Liver (tissue), 9 donors: Measurements from ENCODE around the gene PLA2R1. TPM values are rescaled to one million over a fixed set of nuclear protein-coding genes. Genes with fewer than 3 reads are reported as not detected.

Source experiments
- DNase-seq: peaks from one replicate; pipeline ENCODE4 v3.0.0-alpha.2; 2017; ENCODE audit warnings: low spot score
- H3K27ac ChIP-seq, 2 donors: one replicate each; pipeline ENCODE4 v1.7.0; 2013; ENCODE audit warnings: inconsistent platforms in 2 of 2, low read length in 2 of 2, control low read depth in 1 of 2, low read depth in 1 of 2, mild to moderate bottlenecking in 1 of 2
- H3K27me3 ChIP-seq, 4 donors: one replicate each; pipeline versions ENCODE4 v1.6.1 to v1.7.0; 2013; ENCODE audit warnings: low read length in 3 of 4, inconsistent platforms in 1 of 4, mild to moderate bottlenecking in 1 of 4, moderate library complexity in 1 of 4; ENCODE audit not compliant: control insufficient read depth in 4 of 4, insufficient read depth in 4 of 4
- H3K36me3 ChIP-seq, 4 donors: one replicate each; pipeline versions ENCODE4 v1.6.1 to v1.7.0; 2013; ENCODE audit warnings: low read length in 3 of 4, mild to moderate bottlenecking in 3 of 4, low read depth in 1 of 4, moderate library complexity in 1 of 4; ENCODE audit not compliant: control insufficient read depth in 4 of 4, insufficient read depth in 3 of 4
- H3K4me1 ChIP-seq, 4 donors: one replicate each; pipeline versions ENCODE4 v1.6.1 to v1.7.0; 2013; ENCODE audit warnings: low read length in 3 of 4, mild to moderate bottlenecking in 3 of 4, moderate library complexity in 1 of 4; ENCODE audit not compliant: control insufficient read depth in 4 of 4, insufficient read depth in 4 of 4
- H3K4me3 ChIP-seq, 3 donors: one replicate each; pipeline versions ENCODE4 v1.6.1 to v1.7.0; 2013; ENCODE audit warnings: low read length in 3 of 3, control low read depth in 1 of 3, low read depth in 1 of 3, mild to moderate bottlenecking in 1 of 3
- H3K9ac ChIP-seq, 2 donors: one replicate each; pipeline ENCODE4 v1.7.0; 2013; ENCODE audit warnings: low read length in 2 of 2, mild to moderate bottlenecking in 2 of 2, moderate library complexity in 2 of 2, control low read depth in 1 of 2, low read depth in 1 of 2
- H3K9me3 ChIP-seq, 4 donors: one replicate each; pipeline versions ENCODE4 v1.6.1 to v1.7.0; 2013; ENCODE audit warnings: low read length in 3 of 4; ENCODE audit not compliant: control insufficient read depth in 4 of 4
- EGR1 ChIP-seq, 2 donors: IDR thresholded peaks; 2 replicates each; pipeline ENCODE4 v1.6.1; 2016 to 2018; ENCODE audit warnings: antibody characterized with exemption in 2 of 2, low read depth in 2 of 2
- FOXA1 ChIP-seq: IDR thresholded peaks from 2 replicates; pipeline ENCODE4 v1.6.1; 2016; ENCODE audit warnings: antibody characterized with exemption
- FOXA2 ChIP-seq: IDR thresholded peaks from 2 replicates; pipeline ENCODE4 v1.6.1; 2016; ENCODE audit warnings: antibody characterized with exemption
- GABPA ChIP-seq, 2 donors: IDR thresholded peaks in 1 of 2; conservative IDR thresholded peaks in 1 of 2; 2 replicates each; pipeline ENCODE4 v1.6.1; 2016; ENCODE audit warnings: antibody characterized with exemption in 2 of 2, mild to moderate bottlenecking in 1 of 2, moderate library complexity in 1 of 2
- HNF4A ChIP-seq, 2 donors: conservative IDR thresholded peaks; 2 replicates each; pipeline ENCODE4 v1.6.1; 2016; ENCODE audit warnings: antibody characterized with exemption in 2 of 2, mild to moderate bottlenecking in 2 of 2
- JUND ChIP-seq, 2 donors: IDR thresholded peaks; 2 replicates each; pipeline ENCODE4 v1.6.1; 2016; ENCODE audit warnings: antibody characterized with exemption in 2 of 2
- NR2F2 ChIP-seq: IDR thresholded peaks from 2 replicates; pipeline ENCODE4 v1.6.1; 2016; ENCODE audit warnings: antibody characterized with exemption
- RXRA ChIP-seq, 2 donors: IDR thresholded peaks; 2 replicates each; pipeline ENCODE4 v1.6.1; 2017 to 2018; ENCODE audit warnings: antibody characterized with exemption in 2 of 2, mild to moderate bottlenecking in 1 of 2
- TAF1 ChIP-seq: conservative IDR thresholded peaks from 2 replicates; pipeline ENCODE4 v1.6.1; 2016; ENCODE audit warnings: antibody characterized with exemption, mild to moderate bottlenecking
- WGBS: extraction: QIAGEN DNeasy Blood & Tissue Kit; methylation state at CpG from one replicate; pipeline ENCODE4 v1.1.7; 2013; 5-methylcytosine and 5-hydroxymethylcytosine counted together
- polyA plus RNA-seq, 2 donors: library from polyadenylated mRNA; stranded (reverse) in 1 of 2; unstranded in 1 of 2; fragments of 200-250 nt in 1 of 2; fragments of >200 nt in 1 of 2; fragmentation: Nextera tagmentation in 1 of 2; extraction: Ambion mirVana in 1 of 2; gene quantifications; one replicate each; pipeline versions ENCODE4 v1.2.1 to v1.2.3, GENCODE V29; 2013 to 2015
- total RNA-seq, 2 donors: library from RNA; depleted of rRNA; stranded (reverse); fragments of >200 nt; gene quantifications; one replicate each; pipeline ENCODE4 v1.2.3, GENCODE V29; 2014
- TF ChIP-seq, protein P1 (sequence below): IDR thresholded peaks from 2 replicates; pipeline ENCODE4 v1.6.1; 2016; ENCODE audit warnings: antibody characterized with exemption, mild to moderate bottlenecking
- TF ChIP-seq, protein P2 (sequence below): IDR thresholded peaks from 2 replicates; pipeline ENCODE4 v1.6.1; 2016; ENCODE audit warnings: antibody characterized with exemption
- TF ChIP-seq, protein P3 (sequence below): IDR thresholded peaks from 2 replicates; pipeline ENCODE4 v1.6.1; 2016; ENCODE audit warnings: antibody characterized with exemption
- donor health status: healthy.
- donor health status: healthy.
- donor health status: healthy.
- donor health status: healthy.
- donor health status: healthy.

The PLA2R1 gene
- total and polyA plus RNA-seq, 4 donors = 0.61 to 2.3 (median 0.66) TPM

DNA sequence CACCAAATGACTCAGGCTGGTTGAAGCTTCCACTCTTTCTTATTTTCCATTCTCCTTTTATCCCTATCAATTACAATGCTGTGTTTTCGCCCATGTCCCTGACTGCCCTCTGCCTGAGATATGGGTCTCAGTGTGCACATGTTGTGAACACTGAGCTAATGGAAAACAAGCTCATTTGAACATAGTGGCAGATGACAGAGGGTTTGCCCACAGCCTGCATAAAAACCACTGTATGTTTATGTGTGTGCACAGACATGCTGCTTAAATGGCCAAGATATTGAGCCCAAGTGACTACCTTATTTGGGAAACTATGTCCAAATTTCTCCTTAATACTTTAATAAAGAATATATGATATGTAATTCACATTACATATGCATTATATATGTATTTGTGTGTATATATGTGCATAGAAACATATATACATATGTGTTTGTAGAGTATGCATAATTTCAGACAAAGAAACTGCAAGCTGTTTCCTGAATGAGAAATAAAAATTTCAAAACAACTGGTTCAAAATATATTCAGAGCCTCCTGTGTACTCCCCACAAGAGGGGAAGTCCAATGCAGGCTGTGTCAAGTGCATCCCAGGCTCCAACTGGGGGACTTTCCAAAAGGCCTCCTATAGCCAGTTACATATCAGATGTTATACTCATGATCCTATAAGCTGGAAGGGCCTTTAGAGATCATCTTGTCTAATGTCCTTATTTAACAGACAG lies 171.7 kb downstream of the PLA2R1 start:
- 90% methylated on average over 1 of the region's 1 CpG for WGBS
- Histone ChIP-seq H3K4me1 (no peaks in the 10 kb centered on the region), H3K27ac (no peak overlapping the region), H3K4me3 (no peak overlapping the region), H3K36me3 (no peaks in the 10 kb centered on the region), H3K27me3 (no peaks in the 10 kb centered on the region), H3K9ac (no peak overlapping the region), H3K9me3 (no peaks in the 10 kb centered on the region)
- TF ChIP-seq, protein P1, sequence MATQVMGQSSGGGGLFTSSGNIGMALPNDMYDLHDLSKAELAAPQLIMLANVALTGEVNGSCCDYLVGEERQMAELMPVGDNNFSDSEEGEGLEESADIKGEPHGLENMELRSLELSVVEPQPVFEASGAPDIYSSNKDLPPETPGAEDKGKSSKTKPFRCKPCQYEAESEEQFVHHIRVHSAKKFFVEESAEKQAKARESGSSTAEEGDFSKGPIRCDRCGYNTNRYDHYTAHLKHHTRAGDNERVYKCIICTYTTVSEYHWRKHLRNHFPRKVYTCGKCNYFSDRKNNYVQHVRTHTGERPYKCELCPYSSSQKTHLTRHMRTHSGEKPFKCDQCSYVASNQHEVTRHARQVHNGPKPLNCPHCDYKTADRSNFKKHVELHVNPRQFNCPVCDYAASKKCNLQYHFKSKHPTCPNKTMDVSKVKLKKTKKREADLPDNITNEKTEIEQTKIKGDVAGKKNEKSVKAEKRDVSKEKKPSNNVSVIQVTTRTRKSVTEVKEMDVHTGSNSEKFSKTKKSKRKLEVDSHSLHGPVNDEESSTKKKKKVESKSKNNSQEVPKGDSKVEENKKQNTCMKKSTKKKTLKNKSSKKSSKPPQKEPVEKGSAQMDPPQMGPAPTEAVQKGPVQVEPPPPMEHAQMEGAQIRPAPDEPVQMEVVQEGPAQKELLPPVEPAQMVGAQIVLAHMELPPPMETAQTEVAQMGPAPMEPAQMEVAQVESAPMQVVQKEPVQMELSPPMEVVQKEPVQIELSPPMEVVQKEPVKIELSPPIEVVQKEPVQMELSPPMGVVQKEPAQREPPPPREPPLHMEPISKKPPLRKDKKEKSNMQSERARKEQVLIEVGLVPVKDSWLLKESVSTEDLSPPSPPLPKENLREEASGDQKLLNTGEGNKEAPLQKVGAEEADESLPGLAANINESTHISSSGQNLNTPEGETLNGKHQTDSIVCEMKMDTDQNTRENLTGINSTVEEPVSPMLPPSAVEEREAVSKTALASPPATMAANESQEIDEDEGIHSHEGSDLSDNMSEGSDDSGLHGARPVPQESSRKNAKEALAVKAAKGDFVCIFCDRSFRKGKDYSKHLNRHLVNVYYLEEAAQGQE = no peak
- TF ChIP-seq GABPA (IDR thresholded peaks at IDR 0.05 in 1 of 2, conservative IDR thresholded peaks at IDR 0.05 in 1 of 2) = no peak
- TF ChIP-seq FOXA2 = no peak
- TF ChIP-seq FOXA1 = no peak
- TF ChIP-seq NR2F2 = no peak
- no peak for TF ChIP-seq JUND (IDR thresholded peaks at IDR 0.05)
- no peak for TF ChIP-seq HNF4A (conservative IDR thresholded peaks at IDR 0.05)
- DNase-seq = no peak

DNA sequence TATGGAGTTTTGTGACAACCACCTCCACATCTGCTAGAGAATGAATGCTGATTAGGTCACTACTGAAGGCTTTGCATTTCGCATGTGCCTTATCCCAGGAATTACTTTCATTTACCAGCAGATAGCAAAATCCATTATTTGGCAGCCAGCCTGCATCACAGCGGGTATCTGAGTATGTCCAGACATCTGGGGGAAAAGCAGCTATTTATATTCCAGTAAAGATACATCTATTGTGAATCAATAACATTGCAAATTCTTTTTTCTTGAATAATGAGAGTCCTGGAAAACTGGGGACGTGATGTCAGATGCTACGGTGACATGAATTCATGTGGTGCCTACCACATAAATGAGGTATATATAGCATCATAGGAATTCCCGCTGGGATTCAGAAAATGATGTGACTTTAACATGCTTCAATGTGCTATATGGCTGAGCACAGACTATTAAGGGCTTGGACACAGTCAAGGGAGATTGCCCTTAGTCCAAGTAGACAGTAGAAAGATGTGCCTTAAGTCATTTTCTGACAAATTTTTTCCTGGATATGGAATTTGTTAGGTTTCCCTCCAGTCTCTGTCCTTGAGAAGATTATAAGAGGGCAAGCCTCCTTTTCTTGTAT lies 180.2 kb downstream of the PLA2R1 start:
- no peaks in the 10 kb centered on the region for H3K27me3 ChIP-seq
- no peak overlapping the region for H3K27ac ChIP-seq
- no peaks in the 10 kb centered on the region for H3K9me3 ChIP-seq
- no peaks in the 10 kb centered on the region for H3K4me1 ChIP-seq
- no peaks in the 10 kb centered on the region for H3K36me3 ChIP-seq
- no peak for DNase-seq
- 86% methylated on average over 5 of the region's 5 CpGs for WGBS
- no peak overlapping the region for H3K4me3 ChIP-seq
- no peak overlapping the region for H3K9ac ChIP-seq
- no peak for TF ChIP-seq TAF1
- no peak for TF ChIP-seq NR2F2
- no peak for TF ChIP-seq HNF4A (conservative IDR thresholded peaks at IDR 0.05)
- TF ChIP-seq EGR1 (IDR thresholded peaks at IDR 0.05; ENCODE audit: low read depth in 2 of 2) = no peak
- TF ChIP-seq RXRA (IDR thresholded peaks at IDR 0.05) = no peak
- TF ChIP-seq, protein P1 = no peak
- TF ChIP-seq, protein P2, sequence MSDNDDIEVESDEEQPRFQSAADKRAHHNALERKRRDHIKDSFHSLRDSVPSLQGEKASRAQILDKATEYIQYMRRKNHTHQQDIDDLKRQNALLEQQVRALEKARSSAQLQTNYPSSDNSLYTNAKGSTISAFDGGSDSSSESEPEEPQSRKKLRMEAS = no peak
- TF ChIP-seq, protein P3, sequence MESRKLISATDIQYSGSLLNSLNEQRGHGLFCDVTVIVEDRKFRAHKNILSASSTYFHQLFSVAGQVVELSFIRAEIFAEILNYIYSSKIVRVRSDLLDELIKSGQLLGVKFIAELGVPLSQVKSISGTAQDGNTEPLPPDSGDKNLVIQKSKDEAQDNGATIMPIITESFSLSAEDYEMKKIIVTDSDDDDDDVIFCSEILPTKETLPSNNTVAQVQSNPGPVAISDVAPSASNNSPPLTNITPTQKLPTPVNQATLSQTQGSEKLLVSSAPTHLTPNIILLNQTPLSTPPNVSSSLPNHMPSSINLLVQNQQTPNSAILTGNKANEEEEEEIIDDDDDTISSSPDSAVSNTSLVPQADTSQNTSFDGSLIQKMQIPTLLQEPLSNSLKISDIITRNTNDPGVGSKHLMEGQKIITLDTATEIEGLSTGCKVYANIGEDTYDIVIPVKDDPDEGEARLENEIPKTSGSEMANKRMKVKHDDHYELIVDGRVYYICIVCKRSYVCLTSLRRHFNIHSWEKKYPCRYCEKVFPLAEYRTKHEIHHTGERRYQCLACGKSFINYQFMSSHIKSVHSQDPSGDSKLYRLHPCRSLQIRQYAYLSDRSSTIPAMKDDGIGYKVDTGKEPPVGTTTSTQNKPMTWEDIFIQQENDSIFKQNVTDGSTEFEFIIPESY = no peak

Other genes with a start within 250 kb of the PLA2R1 start
- gene LY75, start 157.9 kb downstream of the PLA2R1 start, total RNA-seq = 1 to 10 TPM; 1.8 to 3.1 TPM
- gene LY75, start 157.9 kb downstream of the PLA2R1 start, polyA plus RNA-seq = under 1 TPM; 0.44 to 0.72 TPM
- under 1 TPM in 1 of 2 donors, not detected in 1; 0.08 TPM for gene ITGB6, start 137.7 kb upstream of the PLA2R1 start, total RNA-seq
- gene ITGB6, start 137.7 kb upstream of the PLA2R1 start, polyA plus RNA-seq = under 1 TPM; 0.03 to 0.10 TPM